Measurements from ENCODE around the gene EPB42.

Gene EPB42

GRCh38 chr15:43260011-43260615 is 39.3 kb upstream of the EPB42 start:
- DNase-seq = no peak
- no peak overlapping the region for H3K4me3 ChIP-seq (ENCODE audit: low read depth in 1 of 2, low read length in 2 of 2)
- no peaks in the 10 kb centered on the region for H3K79me2 ChIP-seq (ENCODE audit: insufficient read depth, low read length)
- no peaks in the 10 kb centered on the region for H4K20me1 ChIP-seq (ENCODE audit: insufficient read depth, low read length)
- H3K27ac ChIP-seq (ENCODE audit: low read length) = no peak overlapping the region
- H3K9me3 ChIP-seq (ENCODE audit: insufficient read depth, low read length, severe bottlenecking) = no peaks in the 10 kb centered on the region
- no peak overlapping the region for H3K4me2 ChIP-seq (ENCODE audit: insufficient read depth, low read length)
- H3K9ac ChIP-seq (ENCODE audit: low read depth, low read length) = no peak overlapping the region
- TF ChIP-seq CTCF (IDR thresholded peaks at IDR 0.05; ENCODE audit: borderline replicate concordance, extremely low read depth, low read length, poor library complexity, severe bottlenecking) (no peak), EZH2 (IDR thresholded peaks at IDR 0.05; ENCODE audit: borderline replicate concordance, low read depth, low read length, severe bottlenecking) (no peak)
- no peaks in the 10 kb centered on the region for H3K4me1 ChIP-seq (ENCODE audit: insufficient read depth, low read length)
- ATAC-seq (ENCODE audit: insufficient read depth, low read depth) = no peak
- H3K36me3 ChIP-seq (ENCODE audit: insufficient read depth, low read length) = no peaks in the 10 kb centered on the region
- H3K27me3 ChIP-seq (ENCODE audit: insufficient read depth, low read length, poor library complexity) = no peaks in the 10 kb centered on the region
- no peak overlapping the region for H2AFZ ChIP-seq (ENCODE audit: low read depth, low read length)

DNA sequence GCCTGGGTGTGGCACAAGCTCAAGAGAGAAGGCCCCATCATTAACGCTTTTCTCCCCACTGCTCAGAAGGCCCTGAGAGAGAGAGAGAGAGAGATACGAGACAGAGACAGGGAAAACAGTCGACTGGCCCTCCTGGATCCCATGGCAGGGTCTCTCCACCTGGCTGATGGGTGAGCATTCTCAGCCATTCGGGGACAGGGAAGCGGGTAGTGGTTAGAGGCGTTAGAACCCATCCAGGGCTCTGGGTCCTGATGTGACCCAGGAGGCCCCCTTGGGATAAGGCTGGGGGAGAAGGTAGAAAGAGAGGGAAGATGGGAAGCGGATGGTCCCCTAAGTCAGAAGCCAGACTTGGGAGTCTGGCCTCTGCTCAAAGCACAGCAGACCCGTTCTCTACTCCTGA is 38.0 kb upstream of the EPB42 start:
- Histone ChIP-seq H3K9ac (ENCODE audit: low read depth, low read length) (no peak overlapping the region), H3K36me3 (ENCODE audit: insufficient read depth, low read length) (no peaks in the 10 kb centered on the region), H2AFZ (ENCODE audit: low read depth, low read length) (no peak overlapping the region), H3K27ac (ENCODE audit: low read length) (no peak overlapping the region), H3K9me3 (ENCODE audit: insufficient read depth, low read length, severe bottlenecking) (no peaks in the 10 kb centered on the region), H3K27me3 (ENCODE audit: insufficient read depth, low read length, poor library complexity) (no peaks in the 10 kb centered on the region), H4K20me1 (ENCODE audit: insufficient read depth, low read length) (no peaks in the 10 kb centered on the region), H3K4me3 (ENCODE audit: low read depth in 1 of 2, low read length in 2 of 2) (no peak overlapping the region), H3K79me2 (ENCODE audit: insufficient read depth, low read length) (no peaks in the 10 kb centered on the region), H3K4me2 (ENCODE audit: insufficient read depth, low read length) (no peak overlapping the region), H3K4me1 (ENCODE audit: insufficient read depth, low read length) (no peaks in the 10 kb centered on the region)
- TF ChIP-seq CTCF (IDR thresholded peaks at IDR 0.05; ENCODE audit: borderline replicate concordance, extremely low read depth, low read length, poor library complexity, severe bottlenecking) = no peak
- ATAC-seq (ENCODE audit: insufficient read depth, low read depth) (no peak), DNase-seq (no peak)

DNA sequence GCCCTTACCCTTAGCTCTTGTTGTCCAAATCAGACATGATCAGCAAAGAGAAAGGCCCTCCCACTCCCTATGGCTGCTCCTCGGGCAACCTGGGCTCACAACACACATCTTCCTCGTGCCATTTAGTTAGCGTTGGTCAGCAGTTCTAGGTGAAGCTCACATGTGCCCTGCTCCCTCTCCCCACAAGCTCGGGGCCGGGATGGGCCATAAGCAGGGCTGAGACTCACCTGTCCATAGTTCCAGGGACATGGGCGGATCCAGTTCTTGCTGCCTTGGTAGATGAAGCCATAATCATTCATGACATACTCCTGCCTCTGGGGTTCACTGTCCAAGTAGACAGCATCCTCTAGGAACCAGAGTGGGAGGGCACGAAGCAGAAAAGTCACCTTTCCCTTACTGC is 35.5 kb upstream of the EPB42 start:
- no peak for DNase-seq

DNA sequence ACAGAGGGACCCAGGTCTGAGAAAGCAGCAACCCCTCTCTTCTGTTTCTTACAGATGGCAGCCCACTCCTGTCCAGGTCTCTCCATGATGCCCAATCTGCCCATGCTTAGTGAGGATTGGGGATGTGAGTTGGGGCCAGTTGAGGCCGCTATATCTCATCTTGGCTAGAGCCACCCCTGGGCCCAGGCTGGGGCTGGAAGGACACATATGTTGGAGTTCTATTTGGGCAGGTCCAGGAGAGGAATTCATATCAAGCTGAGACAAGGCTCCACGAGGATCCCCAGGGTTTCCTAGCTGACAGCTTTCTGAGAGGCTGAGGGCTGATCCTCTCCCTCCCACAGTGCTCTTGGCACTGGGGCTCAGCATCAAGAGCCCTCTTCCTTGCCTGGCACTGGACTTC is 34.6 kb upstream of the EPB42 start:
- Histone ChIP-seq H3K27me3 (ENCODE audit: insufficient read depth, low read length, poor library complexity) (no peaks in the 10 kb centered on the region), H3K9me3 (ENCODE audit: insufficient read depth, low read length, severe bottlenecking) (no peaks in the 10 kb centered on the region), H3K27ac (ENCODE audit: low read length) (no peak overlapping the region), H3K4me1 (ENCODE audit: insufficient read depth, low read length) (no peaks in the 10 kb centered on the region), H4K20me1 (ENCODE audit: insufficient read depth, low read length) (no peaks in the 10 kb centered on the region), H3K36me3 (ENCODE audit: insufficient read depth, low read length) (no peaks in the 10 kb centered on the region), H3K4me3 (ENCODE audit: low read depth in 1 of 2, low read length in 2 of 2) (no peak overlapping the region), H3K79me2 (ENCODE audit: insufficient read depth, low read length) (no peaks in the 10 kb centered on the region), H3K9ac (ENCODE audit: low read depth, low read length) (no peak overlapping the region), H2AFZ (ENCODE audit: low read depth, low read length) (no peak overlapping the region), H3K4me2 (ENCODE audit: insufficient read depth, low read length) (no peak overlapping the region)
- ATAC-seq (ENCODE audit: insufficient read depth, low read depth) (no peak), DNase-seq (no peak)
- TF ChIP-seq EZH2 (IDR thresholded peaks at IDR 0.05; ENCODE audit: borderline replicate concordance, low read depth, low read length, severe bottlenecking) (no peak), CTCF (IDR thresholded peaks at IDR 0.05; ENCODE audit: borderline replicate concordance, extremely low read depth, low read length, poor library complexity, severe bottlenecking) (no peak)

More for the DNA sequence above, 35.5 kb upstream of the EPB42 start:
- H3K4me1 ChIP-seq (ENCODE audit: insufficient read depth, low read length) = no peaks in the 10 kb centered on the region
- no peak for ATAC-seq (ENCODE audit: insufficient read depth, low read depth)
- H3K9ac ChIP-seq (ENCODE audit: low read depth, low read length) = no peak overlapping the region
- no peak overlapping the region for H3K4me3 ChIP-seq (ENCODE audit: low read depth in 1 of 2, low read length in 2 of 2)
- no peaks in the 10 kb centered on the region for H3K36me3 ChIP-seq (ENCODE audit: insufficient read depth, low read length)
- no peak for TF ChIP-seq EZH2 (IDR thresholded peaks at IDR 0.05; ENCODE audit: borderline replicate concordance, low read depth, low read length, severe bottlenecking)
- H3K4me2 ChIP-seq (ENCODE audit: insufficient read depth, low read length) = no peak overlapping the region
- H3K27me3 ChIP-seq (ENCODE audit: insufficient read depth, low read length, poor library complexity) = no peaks in the 10 kb centered on the region
- H3K27ac ChIP-seq (ENCODE audit: low read length) = no peak overlapping the region
- H4K20me1 ChIP-seq (ENCODE audit: insufficient read depth, low read length) = no peaks in the 10 kb centered on the region
- no peak overlapping the region for H2AFZ ChIP-seq (ENCODE audit: low read depth, low read length)
- H3K79me2 ChIP-seq (ENCODE audit: insufficient read depth, low read length) = no peaks in the 10 kb centered on the region
- H3K9me3 ChIP-seq (ENCODE audit: insufficient read depth, low read length, severe bottlenecking) = no peaks in the 10 kb centered on the region

Measured in DND-41 (cell line).